ENCODE data around the gene POMGNT2. TPM values are rescaled to one million over a fixed set of nuclear protein-coding genes. Genes with fewer than 3 reads are reported as not detected.

POMGNT2 gene
- total and polyA plus RNA-seq, 2 of the 8 experiments (the other 6 are each of a cell fraction or from before 2014, with no cell fraction given): 13.6 to 35.7 TPM

DNA sequence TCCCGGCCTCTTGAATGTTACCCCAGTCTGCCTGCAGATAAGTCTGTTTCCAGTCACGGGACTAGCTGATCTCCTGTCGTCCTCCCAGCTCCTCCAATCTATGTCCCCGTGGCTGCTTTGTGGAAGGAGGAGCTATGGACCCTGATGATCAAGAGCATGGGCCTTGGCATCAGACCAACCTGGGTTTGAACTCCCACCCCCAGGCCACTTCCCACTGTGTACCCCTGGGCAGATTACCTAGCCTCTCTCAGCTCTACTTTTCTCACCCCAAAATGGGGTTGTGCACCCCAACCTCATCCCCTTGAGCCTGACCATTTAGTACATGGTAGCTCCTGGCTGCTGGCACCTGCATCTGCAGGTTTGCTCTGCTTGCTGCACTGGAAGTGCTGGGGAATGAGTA is 71.0 kb downstream of the POMGNT2 start:
- no peak for DNase-seq (ENCODE audit: low read depth in 1 of 2, low spot score in 2 of 2)
- Histone ChIP-seq H4K91ac (replicated peaks; ENCODE audit: insufficient read length, low read length) (no peak overlapping the region), H4K5ac (ENCODE audit: insufficient read length, low read depth, low read length) (no peak overlapping the region), H3K27ac (ENCODE audit: low read depth, low read length) (no peak overlapping the region), H3K9me3 (ENCODE audit: insufficient read depth in 2 of 2, low read depth in 1 of 2, low read length in 1 of 2) (no peaks in the 10 kb centered on the region), H3K23ac (ENCODE audit: insufficient read length) (no peak overlapping the region), H3K4me2 (ENCODE audit: insufficient read depth in 1 of 2, low read depth in 2 of 2, low read length in 2 of 2) (no peak overlapping the region), H2BK120ac (replicated peaks; ENCODE audit: low read depth, low read length) (no peak overlapping the region), H3K56ac (replicated peaks; ENCODE audit: insufficient read length, low read depth, low read length) (no peak overlapping the region), H3K4me1 (replicated peaks in 1 of 4; ENCODE audit: control insufficient read depth in 3 of 4, insufficient read depth in 4 of 4, low read length in 3 of 4) (no peaks in the 10 kb centered on the region), H4K20me1 (replicated peaks in 1 of 2; ENCODE audit: control insufficient read depth in 1 of 2, insufficient read depth in 2 of 2, low read length in 2 of 2) (peaks cover 0 to 1% of the 10 kb centered on the region in 2 experiments), H4K8ac (ENCODE audit: extremely low read depth, insufficient read depth, low read length) (no peak overlapping the region), H2BK12ac (ENCODE audit: low read depth, low read length) (no peak overlapping the region), H2BK5ac (ENCODE audit: low read depth, low read length) (no peak overlapping the region), H3K27me3 (replicated peaks in 1 of 4; ENCODE audit: control insufficient read depth in 3 of 4, extremely low read depth in 1 of 4, insufficient read depth in 3 of 4, low read length in 3 of 4) (no peaks in the 10 kb centered on the region), H3K79me2 (ENCODE audit: control insufficient read depth in 1 of 2, insufficient read depth in 2 of 2, low read length in 2 of 2) (no peaks in the 10 kb centered on the region), H3K14ac (ENCODE audit: insufficient read length) (no peak overlapping the region), H2BK20ac (ENCODE audit: low read length) (no peak overlapping the region), H3K9ac (replicated peaks in 1 of 4; ENCODE audit: extremely low read depth in 1 of 4, low read depth in 3 of 4, low read length in 3 of 4) (no peak overlapping the region), H3K23me2 (ENCODE audit: low read depth, low read length) (no peaks in the 10 kb centered on the region), H3K4me3 (ENCODE audit: extremely low read depth in 1 of 4, insufficient read depth in 2 of 4, low read depth in 3 of 4, low read length in 4 of 4) (no peak overlapping the region), H2AFZ (ENCODE audit: low read length) (no peak overlapping the region), H2AK5ac (ENCODE audit: low read depth, low read length) (0 out of 2 replicates have a peak overlapping the region, but pooled peaks have one; percentile 24), H3K36me3 (ENCODE audit: control insufficient read depth in 2 of 4, insufficient read depth in 4 of 4, low read length in 3 of 4) (no peaks in the 10 kb centered on the region), H3K4ac (replicated peaks; ENCODE audit: insufficient read length, low read depth, low read length) (no peak overlapping the region), H3K18ac (ENCODE audit: extremely low read depth, low read length) (no peak overlapping the region), H3K79me1 (ENCODE audit: low read depth, low read length) (no peaks in the 10 kb centered on the region), H2BK15ac (ENCODE audit: low read length) (no peak overlapping the region)
- FAIRE-seq: no peak
- ChIA-PET CTCF (ENCODE audit: partially characterized antibody) (interaction anchor here (0.8 to 3.1 kb wide), 9 partner anchors 13 to 93 kb away, joined by 3 to 15 read pairs (median 5); no protein-coding TSS in a partner anchor), POLR2A (ENCODE audit: partially characterized antibody) (no interaction called here)
- 90% methylated on average over 4 of the region's 4 CpGs; no CpG with 5 or more reads in 1 of the 2 experiments for WGBS, 2 experiments (ENCODE audit: extremely low coverage in 1 of 2, insufficient coverage in 1 of 2, insufficient read length in 1 of 2, insufficient replicate concordance in 2 of 2, low coverage in 1 of 2, low lambda C conversion rate in 2 of 2, missing lambda C conversion rate in 1 of 2)
- TF ChIP-seq POU5F1 (IDR thresholded peaks at IDR 0.05; ENCODE audit: low read depth, low read length) (no peak), GABPA (IDR thresholded peaks at IDR 0.05; ENCODE audit: borderline replicate concordance, insufficient read depth, low read length) (no peak), CREB1 (IDR thresholded peaks at IDR 0.05) (no peak), KDM1A (IDR thresholded peaks at IDR 0.05; ENCODE audit: borderline replicate concordance, low read length) (no peak), SIN3A (conservative IDR thresholded peaks at IDR 0.05 in 1 of 2, IDR thresholded peaks at IDR 0.05 in 1 of 2; ENCODE audit: low read depth in 1 of 2, low read length in 2 of 2) (no peak), SIX5 (IDR thresholded peaks at IDR 0.05; ENCODE audit: low read depth, low read length) (no peak), HDAC2 (IDR thresholded peaks at IDR 0.05; ENCODE audit: borderline replicate concordance in 1 of 2, low read depth in 2 of 2, low read length in 2 of 2) (no peak), POLR2A (IDR thresholded peaks at IDR 0.05; ENCODE audit: control extremely low read depth in 1 of 2, low read depth in 2 of 2, low read length in 2 of 2) (no peak), POLR2AphosphoS5 (IDR thresholded peaks at IDR 0.05; ENCODE audit: low read depth, low read length) (no peak), SUZ12 (IDR thresholded peaks at IDR 0.05; ENCODE audit: low read length) (no peak)
- TF ChIP-seq, protein P1, sequence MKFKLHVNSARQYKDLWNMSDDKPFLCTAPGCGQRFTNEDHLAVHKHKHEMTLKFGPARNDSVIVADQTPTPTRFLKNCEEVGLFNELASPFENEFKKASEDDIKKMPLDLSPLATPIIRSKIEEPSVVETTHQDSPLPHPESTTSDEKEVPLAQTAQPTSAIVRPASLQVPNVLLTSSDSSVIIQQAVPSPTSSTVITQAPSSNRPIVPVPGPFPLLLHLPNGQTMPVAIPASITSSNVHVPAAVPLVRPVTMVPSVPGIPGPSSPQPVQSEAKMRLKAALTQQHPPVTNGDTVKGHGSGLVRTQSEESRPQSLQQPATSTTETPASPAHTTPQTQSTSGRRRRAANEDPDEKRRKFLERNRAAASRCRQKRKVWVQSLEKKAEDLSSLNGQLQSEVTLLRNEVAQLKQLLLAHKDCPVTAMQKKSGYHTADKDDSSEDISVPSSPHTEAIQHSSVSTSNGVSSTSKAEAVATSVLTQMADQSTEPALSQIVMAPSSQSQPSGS (IDR thresholded peaks at IDR 0.05; ENCODE audit: low read length): no peak
- TF ChIP-seq, protein P2, sequence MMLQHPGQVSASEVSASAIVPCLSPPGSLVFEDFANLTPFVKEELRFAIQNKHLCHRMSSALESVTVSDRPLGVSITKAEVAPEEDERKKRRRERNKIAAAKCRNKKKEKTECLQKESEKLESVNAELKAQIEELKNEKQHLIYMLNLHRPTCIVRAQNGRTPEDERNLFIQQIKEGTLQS (IDR thresholded peaks at IDR 0.05; ENCODE audit: insufficient read depth, low read depth, low read length): no peak
